Astrocyte of the cerebellum (primary cell): Measurements from ENCODE around the gene ITGB1BP1.

Experiments used
- DNase-seq: peaks from one replicate; pipeline ENCODE4 v3.0.0-alpha.2; 2011; ENCODE audit warnings: low read depth
- H3K4me3 ChIP-seq: 2 replicates; pipeline ENCODE4 v1.5.1; 2011; ENCODE audit warnings: mild to moderate bottlenecking, low read depth, low read length, moderate library complexity
- in situ Hi-C: cut with HindIII; loops from 2 replicates; pipeline ENCODE4 v1.10.0; 2017; ENCODE audit warnings: low sequenced_read_pairs
- TF ChIP-seq, protein P1 (sequence below): IDR thresholded peaks from 2 replicates; pipeline ENCODE4 v1.5.1; 2012; ENCODE audit warnings: low read length, low read depth, moderate library complexity, mild to moderate bottlenecking; ENCODE audit errors: missing control alignments

The ITGB1BP1 gene

GRCh38 chr2:9419541-9419940, 3.8 kb downstream of the ITGB1BP1 start:
- in situ Hi-C loops, result no loop called here

GRCh38 chr2:9418746-9419145, 4.6 kb downstream of the ITGB1BP1 start:
- TF ChIP-seq, protein P1, sequence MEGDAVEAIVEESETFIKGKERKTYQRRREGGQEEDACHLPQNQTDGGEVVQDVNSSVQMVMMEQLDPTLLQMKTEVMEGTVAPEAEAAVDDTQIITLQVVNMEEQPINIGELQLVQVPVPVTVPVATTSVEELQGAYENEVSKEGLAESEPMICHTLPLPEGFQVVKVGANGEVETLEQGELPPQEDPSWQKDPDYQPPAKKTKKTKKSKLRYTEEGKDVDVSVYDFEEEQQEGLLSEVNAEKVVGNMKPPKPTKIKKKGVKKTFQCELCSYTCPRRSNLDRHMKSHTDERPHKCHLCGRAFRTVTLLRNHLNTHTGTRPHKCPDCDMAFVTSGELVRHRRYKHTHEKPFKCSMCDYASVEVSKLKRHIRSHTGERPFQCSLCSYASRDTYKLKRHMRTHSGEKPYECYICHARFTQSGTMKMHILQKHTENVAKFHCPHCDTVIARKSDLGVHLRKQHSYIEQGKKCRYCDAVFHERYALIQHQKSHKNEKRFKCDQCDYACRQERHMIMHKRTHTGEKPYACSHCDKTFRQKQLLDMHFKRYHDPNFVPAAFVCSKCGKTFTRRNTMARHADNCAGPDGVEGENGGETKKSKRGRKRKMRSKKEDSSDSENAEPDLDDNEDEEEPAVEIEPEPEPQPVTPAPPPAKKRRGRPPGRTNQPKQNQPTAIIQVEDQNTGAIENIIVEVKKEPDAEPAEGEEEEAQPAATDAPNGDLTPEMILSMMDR, result no peak
- no peak overlapping the region for H3K4me3 ChIP-seq
- in situ Hi-C loops, result no loop called here
- no peak for DNase-seq

More at GRCh38 chr2:9419541-9419940, 3.8 kb downstream of the ITGB1BP1 start:
- H3K4me3 ChIP-seq, result no peak overlapping the region
- TF ChIP-seq, protein P1, result no peak
- no peak for DNase-seq

DNA sequence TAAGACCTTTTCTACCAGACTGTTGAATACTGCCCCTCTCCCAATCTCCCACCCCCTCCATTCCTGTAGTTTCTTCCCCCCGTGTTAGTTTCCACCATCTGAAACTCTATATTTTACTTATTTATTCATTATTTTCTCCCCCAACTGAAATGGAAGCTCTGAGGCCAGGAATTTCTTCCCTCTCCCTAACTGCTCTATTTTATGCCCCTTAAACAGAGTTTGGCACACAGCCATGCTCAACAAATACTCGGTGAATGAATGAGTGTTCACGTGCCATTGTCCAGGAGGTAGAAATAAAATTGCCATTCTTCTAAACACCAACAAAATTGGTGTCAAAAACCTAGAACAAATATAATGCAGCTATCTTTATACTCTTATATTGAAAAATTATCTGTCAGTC, 5.6 kb downstream of the ITGB1BP1 start:
- in situ Hi-C loops, result no loop called here
- DNase-seq, result no peak
- H3K4me3 ChIP-seq, result no peak overlapping the region
- TF ChIP-seq, protein P1, result no peak

DNA sequence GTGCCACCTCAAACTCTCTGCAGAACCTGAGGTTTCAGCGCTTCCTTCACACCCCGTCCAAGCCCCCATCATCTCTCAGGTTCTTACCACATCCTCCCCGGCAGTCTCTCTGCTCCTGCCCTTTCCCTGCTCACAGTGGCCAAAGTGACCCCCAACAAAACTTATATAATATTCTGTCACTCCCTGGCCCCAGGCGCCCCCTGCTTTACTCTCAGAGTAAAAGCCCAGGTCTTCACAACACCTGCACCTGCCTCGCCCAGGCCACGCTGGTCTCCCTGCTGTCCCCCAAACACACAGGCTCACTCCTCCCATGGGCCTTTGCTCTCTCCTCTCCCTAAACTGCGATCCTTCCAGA, 6.4 kb downstream of the ITGB1BP1 start:
- in situ Hi-C loops, result no loop called here
- TF ChIP-seq, protein P1, result no peak

DNA sequence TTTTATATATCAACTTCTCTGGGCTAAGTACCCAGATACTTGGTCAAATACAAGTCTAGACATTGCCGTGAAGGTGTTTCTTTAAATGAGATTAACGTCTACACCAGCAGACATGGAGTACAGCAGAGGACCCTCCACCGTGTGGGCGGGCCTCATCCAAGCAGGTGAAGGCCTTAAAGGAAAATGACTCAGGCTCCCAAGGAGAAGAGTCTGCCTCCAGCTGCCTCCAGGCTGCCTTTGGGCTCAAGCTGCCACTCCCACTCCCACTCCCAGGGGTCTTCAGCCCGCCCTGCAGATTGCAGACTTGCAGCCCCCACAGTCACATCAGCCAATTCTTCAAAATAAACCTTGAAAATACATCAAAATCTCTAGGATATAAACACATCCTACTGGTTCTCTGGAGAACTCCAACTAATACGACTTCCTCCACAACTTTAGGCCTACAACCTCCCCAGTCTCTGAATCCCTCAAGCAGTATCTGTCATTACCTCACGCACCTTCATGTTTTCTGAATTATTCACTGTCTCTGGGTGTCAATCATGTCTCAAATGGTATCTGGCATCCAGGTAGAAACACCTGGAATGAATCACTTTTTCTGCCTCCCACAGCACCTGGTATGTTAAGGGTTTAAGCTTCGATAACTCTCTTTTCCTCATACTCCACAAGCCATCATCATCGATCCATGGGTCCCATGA, 6.9 kb downstream of the ITGB1BP1 start:
- no peak overlapping the region for H3K4me3 ChIP-seq
- TF ChIP-seq, protein P1, result no peak
- DNase-seq, result no peak
- in situ Hi-C loops, result no loop called here

More for the DNA sequence above, 6.4 kb downstream of the ITGB1BP1 start:
- no peak for DNase-seq
- no peak overlapping the region for H3K4me3 ChIP-seq

- no peak overlapping the region for H3K4me3 ChIP-seq
- in situ Hi-C loops, result no loop called here
- TF ChIP-seq, protein P1, result no peak
- no peak for DNase-seq
Measured at GRCh38 chr2:9415516-9416169, 7.7 kb downstream of the ITGB1BP1 start.
